OCI-LY7 (cell line): ENCODE measurements around the gene PINK1. TPM values are rescaled to one million over a fixed set of nuclear protein-coding genes. Genes with fewer than 3 reads are reported as not detected.
A peak's percentile ranks its signal among the peaks of the same experiment; 100 is the strongest.

Source experiments
- BruUV-seq: library from RNA; stranded (reverse); fragments of 400-500 nt; replicated peaks from 2 replicates; lab custom pipeline; 2021; lab: Mats Ljungman, UMichigan
- CTCF ChIA-PET: fragments of 300-600 bp; sonication (Branson Sonifier 250); formaldehyde crosslinking; loops from one replicate; lab custom pipeline; 2022; ENCODE audit warnings: antibody characterized with exemption; ENCODE audit not compliant: unreplicated experiment; lab: Charles Lee
- POLR2A ChIA-PET: fragments of 300-600 bp; sonication (Branson Sonifier 250); formaldehyde crosslinking; loops from one replicate; lab custom pipeline; 2022; ENCODE audit warnings: antibody characterized with exemption; lab: Charles Lee
- DNase-seq: peaks from one replicate; pipeline ENCODE4 v3.0.0-alpha.2; 2015; ENCODE audit warnings: low spot score
- H2AFZ ChIP-seq: fragments of 200-600 bp; sonication (generic), shearing (Covaris generic); 2 replicates; pipeline ENCODE4 v1.6.1; 2014; ENCODE audit warnings: mild to moderate bottlenecking, antibody characterized with exemption, low read length, moderate library complexity
- H3K27ac ChIP-seq: fragments of 200-600 bp; sonication (generic); 2 replicates; pipeline ENCODE4 v1.5.1; 2014; ENCODE audit warnings: mixed run types, low read depth, mild to moderate bottlenecking, moderate library complexity, low read length, inconsistent platforms; ENCODE audit not compliant: poor library complexity, severe bottlenecking
- H3K36me3 ChIP-seq: fragments of 200-600 bp; sonication (generic); 2 replicates; pipeline ENCODE4 v1.6.1; 2014; ENCODE audit warnings: mild to moderate bottlenecking, antibody characterized with exemption, low read length, moderate library complexity, mixed read lengths; ENCODE audit not compliant: insufficient read depth
- H3K4me1 ChIP-seq: fragments of 200-600 bp; sonication (generic); 2 replicates; pipeline ENCODE4 v1.5.1; 2014; ENCODE audit warnings: mild to moderate bottlenecking, low read length; ENCODE audit not compliant: insufficient read depth, poor library complexity, severe bottlenecking
- H3K4me2 ChIP-seq: fragments of 200-600 bp; sonication (generic); 2 replicates; pipeline ENCODE4 v1.6.1; 2014; ENCODE audit warnings: mild to moderate bottlenecking, low read length
- H3K4me3 ChIP-seq: fragments of 200-600 bp; sonication (generic); 2 replicates; pipeline ENCODE4 v1.5.1; 2014; ENCODE audit warnings: mild to moderate bottlenecking, low read depth, low read length; ENCODE audit not compliant: poor library complexity, severe bottlenecking
- H3K79me2 ChIP-seq: fragments of 200-600 bp; sonication (generic); 2 replicates; pipeline ENCODE4 v1.6.1; 2016; ENCODE audit warnings: low read depth, mild to moderate bottlenecking, low read length, moderate library complexity, mixed read lengths; ENCODE audit not compliant: insufficient read depth
- H3K9me2 ChIP-seq: fragments of 200-600 bp; sonication (generic); 2 replicates; pipeline ENCODE4 v1.6.1; 2016; ENCODE audit warnings: mild to moderate bottlenecking, low read length, mixed read lengths; ENCODE audit not compliant: insufficient read depth
- H3K9me3 ChIP-seq: fragments of 200-600 bp; sonication (generic); 2 replicates; pipeline ENCODE4 v1.6.1; 2014; ENCODE audit warnings: mild to moderate bottlenecking, mixed run types, low read length, mixed read lengths
- H4K20me1 ChIP-seq: fragments of 200-600 bp; sonication (generic); 2 replicates; pipeline ENCODE4 v1.6.1; 2014; ENCODE audit warnings: mild to moderate bottlenecking, antibody characterized with exemption, low read length, moderate library complexity, mixed read lengths; ENCODE audit not compliant: insufficient read depth
- EZH2phosphoT487 ChIP-seq: fragments of 200-600 bp; sonication (generic); IDR thresholded peaks from 2 replicates; pipeline ENCODE4 v1.6.1; 2018; ENCODE audit warnings: low read depth, borderline replicate concordance, mild to moderate bottlenecking, mixed run types, antibody characterized with exemption, low read length, moderate library complexity, mixed read lengths
- intact Hi-C: fragments of 100-400 bp; cut with micrococcal nuclease; formaldehyde crosslinking; loops from one replicate; pipeline ENCODE4 v1.10.0; 2022; ENCODE audit not compliant: unreplicated experiment
- total RNA-seq, 2 experiments: library from RNA; depleted of rRNA in 1 of 2; stranded (reverse); fragments of >200 nt in 1 of 2; shearing (Covaris generic) in 1 of 2; gene quantifications; 2 replicates each; pipeline ENCODE4 v1.2.3, GENCODE V29; 2014 to 2022
- TF ChIP-seq, protein P1 (sequence below): fragments of 200-600 bp; sonication (generic); conservative IDR thresholded peaks from 2 replicates; pipeline ENCODE4 v1.5.1; 2014; ENCODE audit warnings: mild to moderate bottlenecking, antibody characterized with exemption, low read length, moderate library complexity, mixed read lengths

The PINK1 gene
- total RNA-seq, 2 experiments from 2014 or later = 8.9 to 13.4 TPM

DNA sequence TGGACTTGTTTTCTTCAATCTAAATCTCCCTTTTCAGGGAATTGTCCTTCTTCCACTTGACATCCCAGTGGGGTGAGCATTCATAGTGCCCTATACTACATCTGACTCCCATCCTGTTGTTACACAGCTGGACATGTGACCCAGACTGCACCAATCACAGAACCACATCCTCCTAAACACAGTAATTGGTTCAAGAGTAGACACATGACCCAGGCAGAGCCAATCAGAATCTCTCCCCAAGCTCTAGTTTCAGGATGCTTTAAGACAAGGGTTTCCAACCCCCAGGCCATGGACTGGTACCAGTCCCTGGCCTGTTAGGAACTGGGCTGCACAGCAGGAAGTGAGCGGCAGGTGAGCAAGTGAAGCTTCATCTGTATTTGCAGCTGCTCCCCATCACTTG, 33.5 kb downstream of the PINK1 start:
- Histone ChIP-seq H3K79me2 (no peaks in the 10 kb centered on the region), H4K20me1 (no peaks in the 10 kb centered on the region), H3K4me2 (0 out of 2 replicates have a peak overlapping the region, but pooled peaks have one; percentile 24), H3K9me2 (no peaks in the 10 kb centered on the region), H3K9me3 (no peaks in the 10 kb centered on the region), H3K27ac (no peak overlapping the region), H2AFZ (peak overlapping the region; percentile 87), H3K36me3 (no peaks in the 10 kb centered on the region), H3K4me3 (peak overlapping the region; percentile 15), H3K4me1 (peaks cover 23% of the 10 kb centered on the region)
- DNase-seq = peak; percentile 68
- intact Hi-C loops = no loop called here
- BruUV-seq = no TSS peak
- TF ChIP-seq, protein P1, sequence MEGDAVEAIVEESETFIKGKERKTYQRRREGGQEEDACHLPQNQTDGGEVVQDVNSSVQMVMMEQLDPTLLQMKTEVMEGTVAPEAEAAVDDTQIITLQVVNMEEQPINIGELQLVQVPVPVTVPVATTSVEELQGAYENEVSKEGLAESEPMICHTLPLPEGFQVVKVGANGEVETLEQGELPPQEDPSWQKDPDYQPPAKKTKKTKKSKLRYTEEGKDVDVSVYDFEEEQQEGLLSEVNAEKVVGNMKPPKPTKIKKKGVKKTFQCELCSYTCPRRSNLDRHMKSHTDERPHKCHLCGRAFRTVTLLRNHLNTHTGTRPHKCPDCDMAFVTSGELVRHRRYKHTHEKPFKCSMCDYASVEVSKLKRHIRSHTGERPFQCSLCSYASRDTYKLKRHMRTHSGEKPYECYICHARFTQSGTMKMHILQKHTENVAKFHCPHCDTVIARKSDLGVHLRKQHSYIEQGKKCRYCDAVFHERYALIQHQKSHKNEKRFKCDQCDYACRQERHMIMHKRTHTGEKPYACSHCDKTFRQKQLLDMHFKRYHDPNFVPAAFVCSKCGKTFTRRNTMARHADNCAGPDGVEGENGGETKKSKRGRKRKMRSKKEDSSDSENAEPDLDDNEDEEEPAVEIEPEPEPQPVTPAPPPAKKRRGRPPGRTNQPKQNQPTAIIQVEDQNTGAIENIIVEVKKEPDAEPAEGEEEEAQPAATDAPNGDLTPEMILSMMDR = no peak
- TF ChIP-seq EZH2phosphoT487 = no peak
- ChIA-PET CTCF (interaction anchor here (1.2 kb wide), 1 partner anchor 33 kb away, joined by 5 read pairs; no protein-coding TSS in a partner anchor), POLR2A (interaction anchor here (0.6 to 1.1 kb wide), 3 partner anchors 24 to 104 kb away, joined by 3 read pairs; no protein-coding TSS in a partner anchor)

DNA sequence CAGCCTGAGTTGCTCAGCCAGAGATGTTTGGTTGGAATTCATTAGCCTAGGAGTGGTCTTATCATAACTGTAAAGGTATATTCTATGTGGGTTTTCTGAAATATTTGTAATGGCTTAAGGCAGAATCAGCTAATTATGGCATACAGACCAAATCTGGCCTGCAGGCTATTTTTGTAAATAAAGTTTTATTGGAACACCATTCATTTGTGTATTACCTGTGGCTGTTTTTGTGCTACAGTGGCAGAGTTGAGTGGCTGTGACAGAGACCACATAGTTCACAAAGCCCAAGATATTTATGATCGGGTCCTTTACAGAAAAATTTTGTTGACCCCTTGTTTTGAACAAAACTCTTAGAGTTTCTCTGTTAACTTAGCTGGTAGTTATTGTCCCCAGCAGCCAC, 35.3 kb downstream of the PINK1 start:
- CTCF ChIA-PET = no interaction called here
- intact Hi-C loops = no loop called here
- Histone ChIP-seq H3K9me2 (no peaks in the 10 kb centered on the region), H3K4me1 (peaks cover 17% of the 10 kb centered on the region), H3K27ac (no peak overlapping the region), H3K79me2 (no peaks in the 10 kb centered on the region), H3K4me2 (no peak overlapping the region), H3K9me3 (no peaks in the 10 kb centered on the region), H2AFZ (no peak overlapping the region), H3K36me3 (no peaks in the 10 kb centered on the region), H3K4me3 (no peak overlapping the region), H4K20me1 (no peaks in the 10 kb centered on the region)
- TF ChIP-seq EZH2phosphoT487 = no peak
- TF ChIP-seq, protein P1 = no peak
- BruUV-seq = no TSS peak
- no peak for DNase-seq
- POLR2A ChIA-PET = no interaction called here

DNA sequence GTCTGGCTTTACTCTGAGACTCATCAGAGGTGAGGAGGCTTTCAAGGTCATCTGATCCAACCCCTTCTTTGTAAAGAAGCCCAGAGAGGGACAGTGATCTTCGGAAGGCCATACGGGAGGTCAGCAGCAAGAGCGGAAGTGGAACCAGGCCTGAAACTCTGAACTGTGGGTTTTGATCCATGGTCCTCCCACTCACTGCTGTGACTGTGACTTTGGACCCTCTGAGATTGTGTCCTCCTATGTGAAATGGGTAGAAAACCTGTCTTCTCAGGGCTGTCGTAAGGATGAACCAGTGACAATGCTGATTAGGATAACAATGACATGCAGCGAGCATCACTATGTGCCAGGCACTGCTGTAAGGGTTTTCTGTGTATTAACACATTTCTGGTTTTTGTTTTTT, 37.7 kb downstream of the PINK1 start:
- Histone ChIP-seq H3K4me2 (no peak overlapping the region), H3K79me2 (no peaks in the 10 kb centered on the region), H3K36me3 (no peaks in the 10 kb centered on the region), H3K27ac (no peak overlapping the region), H3K4me1 (peaks cover 17% of the 10 kb centered on the region), H3K9me3 (no peaks in the 10 kb centered on the region), H2AFZ (no peak overlapping the region), H3K9me2 (no peaks in the 10 kb centered on the region), H4K20me1 (no peaks in the 10 kb centered on the region), H3K4me3 (no peak overlapping the region)
- no TSS peak for BruUV-seq
- TF ChIP-seq, protein P1 = no peak
- no peak for TF ChIP-seq EZH2phosphoT487
- intact Hi-C loops = no loop called here
- no peak for DNase-seq
- ChIA-PET CTCF (no interaction called here), POLR2A (no interaction called here)
